GM21367 (cell line): ENCODE data around the gene RHOA.
"Not testable (repeated sequence)": the region's sequence is repeated elsewhere in the genome, so short reads cannot be mapped to it uniquely, and the experiment has no call there.

Experiments used
- ATAC-seq: cut with Tn5 transposase; IDR thresholded peaks from one replicate; pipeline ENCODE4 v1.9.1; 2021; ENCODE audit not compliant: unreplicated experiment

RHOA gene

DNA sequence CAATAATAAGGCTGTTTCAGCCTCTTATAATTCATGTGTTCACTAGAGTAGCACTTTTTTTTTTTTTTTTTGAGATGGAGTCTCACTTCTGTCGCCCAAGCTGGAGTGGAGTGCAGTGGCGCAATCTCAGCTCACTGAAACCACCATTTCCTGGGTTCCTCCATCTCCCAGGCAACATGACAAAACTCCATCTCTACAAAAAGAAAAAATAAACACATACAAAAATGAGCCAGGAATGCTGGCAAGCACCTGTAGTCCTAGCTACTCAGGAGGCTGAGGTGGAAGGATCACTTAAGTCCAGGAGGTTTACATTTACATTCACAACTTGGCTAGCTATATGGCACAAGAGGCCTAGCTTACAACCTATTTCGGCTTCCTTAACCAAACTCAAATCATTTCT lies 78.7 kb downstream of the RHOA start:
- ATAC-seq = no peak

DNA sequence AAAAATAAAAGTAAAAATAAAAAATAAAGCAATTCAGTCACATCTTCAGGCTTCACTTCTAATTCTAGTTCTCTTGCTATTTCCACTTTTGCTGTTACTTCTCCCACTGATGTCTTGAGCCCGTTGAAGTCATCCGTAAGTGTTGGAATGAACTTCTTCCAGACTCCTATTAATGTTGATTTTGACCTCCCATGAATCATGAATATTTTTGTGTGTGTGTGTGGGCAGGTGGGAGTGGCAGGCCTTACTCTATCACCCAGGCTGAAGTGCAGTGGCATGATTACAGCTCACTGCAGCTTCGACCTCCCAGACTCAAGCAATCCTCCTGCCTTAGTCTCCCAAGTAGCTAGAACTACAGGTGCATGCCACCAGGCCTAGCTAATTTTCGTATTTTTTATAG lies 82.6 kb downstream of the RHOA start:
- no peak for ATAC-seq

DNA sequence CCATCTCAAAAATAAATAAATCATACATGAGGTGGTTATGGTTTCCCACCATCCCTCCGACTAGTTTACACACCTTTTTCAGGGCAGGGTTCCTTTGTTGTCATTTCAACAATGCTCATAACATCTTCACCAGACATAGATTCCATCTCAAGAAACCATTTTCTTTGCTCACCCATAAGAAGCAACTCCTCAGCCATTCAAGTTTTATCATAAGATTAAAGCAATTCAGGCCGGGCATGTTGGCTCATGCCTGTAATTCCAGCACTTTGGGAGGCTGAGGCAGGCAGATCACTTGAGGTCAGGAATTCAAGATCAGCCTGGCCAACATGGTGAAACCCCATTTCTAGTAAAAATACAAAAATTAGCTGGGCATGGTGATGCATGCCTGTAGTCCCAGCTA lies 83.4 kb downstream of the RHOA start:
- ATAC-seq = not testable (repeated sequence)

DNA sequence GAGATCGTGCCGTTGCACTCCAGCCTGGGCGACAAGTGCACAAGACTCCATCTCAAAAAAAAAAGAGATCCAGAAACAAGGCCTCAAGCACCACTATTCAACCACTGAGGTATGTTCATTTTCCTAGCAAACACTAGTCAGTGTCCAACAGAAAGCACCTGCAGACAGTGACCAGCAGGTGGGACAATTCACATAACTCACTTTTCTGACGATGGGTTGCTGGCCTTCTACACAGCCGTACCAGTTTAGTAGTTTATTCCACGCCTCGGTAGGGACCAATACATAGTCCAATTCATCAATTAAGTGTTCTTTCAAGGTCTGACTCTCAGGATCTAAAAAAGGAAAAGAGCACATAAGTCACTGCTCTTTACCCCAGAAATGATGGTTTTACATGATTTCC lies 84.3 kb downstream of the RHOA start:
- ATAC-seq = no peak

DNA sequence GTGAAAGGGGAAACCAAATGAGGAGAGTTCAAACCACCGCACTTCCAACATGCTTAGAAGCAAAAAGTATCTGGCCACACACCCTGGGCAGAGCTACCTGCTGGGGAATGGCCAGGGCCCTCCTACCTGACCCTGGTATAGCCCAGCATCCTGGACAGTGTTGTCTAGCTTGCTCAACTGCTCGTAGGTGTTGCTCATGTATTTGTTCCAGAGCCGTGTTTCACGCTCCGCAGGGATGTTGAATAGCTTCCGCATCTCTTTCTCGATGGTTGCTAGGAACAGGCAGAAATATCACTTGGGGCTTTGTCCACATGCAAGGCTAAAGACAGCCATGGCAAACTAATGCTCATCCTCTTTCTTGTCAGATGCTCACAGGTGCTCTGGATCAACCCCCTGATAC lies 87.0 kb downstream of the RHOA start:
- ATAC-seq = no peak

DNA sequence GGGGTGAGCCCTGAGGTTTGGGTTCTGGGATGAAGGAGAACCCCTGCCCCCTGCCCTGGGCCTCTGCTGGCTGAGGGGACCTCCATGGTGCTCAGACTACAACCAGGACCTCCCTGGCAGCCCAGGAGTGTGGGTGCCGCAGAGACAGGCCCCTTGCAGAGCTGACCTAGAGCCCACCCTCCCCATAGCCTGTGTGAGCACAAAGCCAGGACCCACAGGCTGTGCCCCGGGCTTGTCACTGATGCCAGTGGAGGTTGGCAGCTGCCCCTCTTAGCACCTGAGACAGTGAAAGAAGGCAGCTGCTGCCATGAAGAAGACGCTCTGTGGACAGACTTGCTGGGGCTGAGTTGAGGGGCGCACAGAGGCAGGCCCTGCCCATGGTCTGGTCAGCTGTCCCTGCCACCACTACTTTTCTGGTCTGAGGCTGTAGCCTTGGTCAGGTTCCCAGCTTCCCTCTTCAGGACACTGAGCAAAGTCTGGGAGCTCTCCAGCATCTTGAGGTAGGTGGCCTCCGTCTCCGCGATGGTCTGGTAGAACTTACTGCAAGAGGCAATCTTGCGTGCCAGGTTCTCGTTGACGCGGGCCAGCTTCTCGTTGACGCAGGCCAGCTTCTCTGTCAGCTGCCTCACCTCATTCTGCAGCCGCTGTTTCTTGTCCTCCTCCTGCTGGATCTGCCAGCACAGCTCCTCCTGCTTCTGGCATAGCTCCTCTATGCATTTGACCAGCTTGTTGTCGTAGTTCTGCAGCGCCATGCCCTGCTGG lies 94.9 kb downstream of the RHOA start:
- no peak for ATAC-seq

DNA sequence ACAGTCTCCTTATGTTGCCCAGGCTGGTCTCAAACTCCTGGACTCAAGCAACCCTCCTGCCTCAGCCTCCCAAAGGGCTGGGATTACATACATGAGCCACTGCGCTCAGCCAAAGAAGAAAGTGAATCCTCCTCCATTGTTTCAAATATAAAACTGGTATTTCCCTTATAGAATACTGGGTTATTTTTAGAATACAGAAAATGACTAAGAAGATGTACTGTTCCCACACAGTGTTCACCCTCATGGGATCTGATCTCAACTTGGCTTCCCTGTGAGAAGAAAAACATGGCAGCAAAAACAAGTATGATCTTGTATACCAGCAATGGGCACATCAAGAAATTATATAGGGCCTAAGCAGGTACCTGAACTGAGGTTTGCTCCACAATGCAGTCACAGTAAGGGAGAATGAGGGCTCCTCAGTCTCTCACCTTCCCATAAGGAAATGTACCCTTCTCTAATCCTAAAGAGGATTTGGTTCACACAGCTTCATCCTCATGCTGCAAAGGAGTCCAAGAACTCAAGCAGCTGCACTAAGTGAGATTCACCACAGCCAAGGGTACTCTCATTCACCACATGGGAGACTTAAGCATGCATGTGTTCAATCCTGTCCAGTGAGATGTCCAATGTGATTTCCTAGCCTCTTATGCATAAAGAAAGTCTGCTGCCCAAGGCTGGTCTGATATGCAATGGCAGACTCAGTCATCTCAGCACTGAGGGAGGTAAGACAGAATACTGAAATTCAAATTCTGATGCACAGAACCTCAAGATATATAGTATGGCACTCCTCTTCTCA lies 97.7 kb downstream of the RHOA start:
- ATAC-seq = no peak

DNA sequence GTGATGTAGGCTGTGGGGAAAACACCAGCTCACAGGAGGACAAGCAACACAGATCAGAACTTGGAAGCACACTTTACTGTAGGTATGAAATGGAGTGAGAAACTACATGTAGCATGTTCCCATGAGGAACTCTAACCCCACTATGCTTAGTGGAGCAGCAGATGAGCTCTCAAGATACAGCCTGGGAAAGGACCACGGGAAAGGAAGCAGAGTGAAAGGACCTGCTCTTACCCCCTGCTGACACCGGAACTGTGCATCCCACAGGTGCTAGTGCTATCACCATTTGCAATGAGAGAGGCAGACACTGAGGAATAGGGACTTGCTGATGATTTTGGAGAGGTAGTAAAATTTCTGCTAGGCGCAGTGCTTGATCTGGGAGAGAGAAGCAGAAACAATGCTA lies 100.5 kb downstream of the RHOA start:
- ATAC-seq = no peak

DNA sequence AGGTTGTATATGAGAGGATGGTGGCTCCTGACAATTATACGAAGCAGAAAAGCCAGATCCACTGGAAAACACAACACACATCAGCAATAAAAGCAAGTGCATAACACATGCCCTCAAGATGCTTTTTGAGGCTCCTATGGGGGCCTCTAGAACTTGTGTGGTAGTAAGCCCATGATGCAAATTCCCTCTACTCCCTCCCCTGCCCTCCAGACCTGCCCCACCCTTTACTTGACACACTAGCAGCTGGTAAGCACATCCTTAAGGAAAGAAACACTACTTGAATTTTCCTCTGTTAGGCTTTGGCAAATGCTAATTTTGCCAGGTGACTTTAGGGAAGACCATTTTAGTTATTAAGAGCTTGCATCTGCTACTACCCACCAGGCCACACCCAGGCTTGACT lies 101.1 kb downstream of the RHOA start:
- no peak for ATAC-seq
